Stimulated activated CD8-positive, alpha-beta memory T cell treated with anti-CD3 and anti-CD28 coated beads, Interleukin-15, amount 100 ng/mL, for 24 hours (primary cell): ENCODE data around the gene TRPC1.
A peak's percentile ranks its signal among the peaks of the same experiment; 100 is the strongest.
"Not testable (repeated sequence)": the region's sequence is repeated elsewhere in the genome, so short reads cannot be mapped to it uniquely, and the experiment has no call there.

Experiments used
- DNase-seq: peaks from one replicate; pipeline ENCODE4 v3.0.0-alpha.2; 2020; ENCODE audit warnings: low read depth

The TRPC1 gene

DNA sequence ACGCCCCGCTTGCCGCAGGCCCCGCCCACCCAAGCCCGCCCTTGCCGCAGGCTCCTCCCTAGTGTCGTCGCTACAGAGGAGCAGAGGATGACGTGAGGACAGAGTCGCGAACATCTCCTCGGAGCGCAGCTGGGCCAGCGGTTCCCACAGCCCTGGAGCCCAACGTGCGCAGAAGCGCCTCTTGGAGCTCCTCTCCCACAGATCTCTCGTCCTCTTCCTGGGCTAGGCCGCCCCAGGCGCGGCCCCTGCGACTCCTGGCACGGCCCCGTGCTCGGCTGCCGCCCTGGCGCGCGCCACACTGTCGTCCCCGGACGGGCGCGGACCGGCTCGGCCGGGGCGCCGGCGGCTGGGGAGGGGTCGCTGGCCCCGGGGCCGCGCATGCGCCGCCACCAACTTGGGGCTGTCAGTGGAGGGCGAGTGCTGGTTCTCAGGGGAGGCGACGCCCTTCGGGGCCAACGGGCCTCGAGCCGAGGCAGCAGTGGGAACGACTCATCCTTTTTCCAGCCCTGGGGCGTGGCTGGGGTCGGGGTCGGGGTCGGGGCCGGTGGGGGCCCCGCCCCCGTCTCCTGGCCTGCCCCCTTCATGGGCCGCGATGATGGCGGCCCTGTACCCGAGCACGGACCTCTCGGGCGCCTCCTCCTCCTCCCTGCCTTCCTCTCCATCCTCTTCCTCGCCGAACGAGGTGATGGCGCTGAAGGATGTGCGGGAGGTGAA is at the start of gene TRPC1:
TRPC1 (plus strand) TSS at position 67 of the 714 bp plus-strand sequence; CDS start at position 593, 526 bp downstream.
- DNase-seq: peak; percentile 35

DNA sequence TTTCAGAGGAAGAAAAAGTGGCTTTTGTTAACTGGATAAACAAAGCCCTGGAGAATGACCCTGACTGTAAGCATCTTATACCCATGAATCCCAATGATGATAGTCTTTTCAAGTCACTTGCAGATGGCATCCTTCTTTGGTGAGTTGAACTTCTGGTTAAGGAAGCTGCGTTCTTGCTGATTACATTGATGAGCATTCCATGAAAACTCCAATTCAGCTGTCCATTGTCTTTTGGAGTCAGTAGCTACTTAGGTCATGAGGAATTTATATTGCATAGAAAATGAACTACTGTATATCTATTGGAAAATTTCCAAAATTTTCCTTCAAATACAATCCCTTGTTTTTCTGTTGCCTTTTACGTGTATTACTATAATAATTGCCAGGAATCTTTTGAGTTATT is 47.7 kb upstream of the TRPC1 start:
- no peak for DNase-seq

DNA sequence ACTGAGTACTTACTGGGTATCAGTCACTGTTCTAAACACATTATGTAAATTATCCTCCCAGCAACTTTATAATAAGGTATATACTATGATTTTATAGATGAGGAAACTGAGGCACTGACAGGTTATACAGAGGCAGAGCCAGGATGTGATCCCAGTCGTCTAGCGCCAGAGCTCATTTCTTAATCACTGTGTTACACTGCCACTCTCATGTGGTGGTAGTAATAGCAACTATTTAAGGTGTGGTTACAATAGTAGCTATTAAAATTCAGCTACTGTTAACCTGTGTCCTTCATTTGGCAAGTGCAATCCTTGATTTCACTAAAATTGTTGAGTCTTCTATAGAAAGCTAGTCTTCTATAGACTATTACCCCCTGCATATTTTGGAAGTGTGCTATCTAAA is 43.1 kb upstream of the TRPC1 start:
- DNase-seq: no peak

- no peak for DNase-seq
These were observed 33.2 kb upstream of the TRPC1 start for GRCh38 chr3:142690613-142691012.

- no peak for DNase-seq
These were observed 32.3 kb upstream of the TRPC1 start for GRCh38 chr3:142691527-142691926.

DNA sequence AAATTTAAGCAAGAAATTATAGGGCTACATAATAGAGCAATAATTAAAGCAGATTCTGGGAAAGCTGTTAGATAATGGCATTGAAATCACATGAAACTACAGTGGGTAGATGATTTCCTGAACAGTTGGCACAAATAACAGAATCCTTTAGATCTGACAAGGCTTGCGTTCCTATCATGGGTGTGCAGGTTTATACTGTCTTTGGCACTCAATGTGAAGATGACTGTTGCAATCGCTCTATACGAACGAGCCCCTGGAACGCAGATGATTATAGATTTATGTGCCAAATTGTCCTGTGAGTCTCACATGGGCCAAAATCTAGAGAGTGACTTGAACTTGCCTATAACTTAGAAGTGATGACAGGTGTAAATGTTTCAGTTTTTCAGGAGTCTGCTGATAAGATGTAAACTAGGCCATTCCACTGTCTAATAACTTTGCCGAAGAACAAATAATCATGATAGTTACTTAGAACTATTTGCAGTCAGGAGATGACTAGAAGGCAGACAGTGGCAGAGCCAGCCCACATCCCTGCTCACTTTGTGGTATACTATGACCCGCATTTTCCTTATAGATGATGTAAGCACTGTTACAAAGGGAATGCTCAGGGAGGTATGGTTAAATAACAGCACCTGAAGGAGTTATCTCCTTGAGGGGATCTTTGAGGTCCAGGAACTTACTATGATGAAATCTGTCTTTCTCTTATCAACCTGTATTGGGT is 30.5 kb upstream of the TRPC1 start:
- DNase-seq: no peak

GRCh38 chr3:142694225-142694624 is 29.6 kb upstream of the TRPC1 start:
- no peak for DNase-seq

DNA sequence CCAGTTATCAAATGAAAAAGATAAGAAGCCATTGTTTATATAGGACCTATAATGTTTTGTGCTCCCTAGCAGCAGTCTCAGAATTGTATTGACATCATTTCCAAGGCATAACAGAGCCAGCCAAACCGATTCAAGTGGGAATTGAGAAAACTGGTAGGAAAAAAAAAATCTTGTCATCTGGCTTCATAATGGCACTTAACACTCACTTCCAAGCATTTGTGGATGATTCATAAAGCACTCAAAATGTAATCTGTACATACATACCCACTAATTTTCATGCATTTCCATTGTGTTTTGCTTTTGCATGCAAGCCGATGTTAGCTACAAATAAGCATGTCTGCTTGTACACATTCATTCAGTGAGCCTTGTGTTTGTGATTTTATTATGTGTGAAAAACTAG is 18.6 kb upstream of the TRPC1 start:
- no peak for DNase-seq

- DNase-seq: no peak
These were observed 17.3 kb upstream of the TRPC1 start for GRCh38 chr3:142706321-142707127.

DNA sequence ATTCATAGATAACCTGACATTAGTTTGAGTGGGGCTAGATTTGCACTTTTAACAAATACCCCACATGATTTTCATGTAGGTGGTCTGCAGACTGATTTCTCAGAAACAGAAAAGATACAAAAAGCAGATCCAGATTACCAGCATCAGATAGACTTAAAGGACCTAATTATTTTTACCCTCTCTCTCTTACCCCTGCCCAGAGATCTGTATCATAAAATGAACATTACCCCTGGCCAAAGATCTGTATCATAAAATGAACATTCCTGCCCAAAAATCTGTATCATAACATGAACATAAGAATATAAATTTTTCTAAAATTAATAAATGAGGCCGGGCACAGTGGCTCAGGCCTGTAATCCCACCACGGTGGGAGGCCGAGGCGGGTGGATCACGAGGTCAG is 14.6 kb upstream of the TRPC1 start:
- no peak for DNase-seq

GRCh38 chr3:142714882-142715281 is 9.0 kb upstream of the TRPC1 start:
- not testable (repeated sequence) for DNase-seq

GRCh38 chr3:142716102-142716501 is 7.7 kb upstream of the TRPC1 start:
- DNase-seq: no peak

GRCh38 chr3:142723665-142723967 is 218 bp upstream of the TRPC1 start:
- no peak for DNase-seq

DNA sequence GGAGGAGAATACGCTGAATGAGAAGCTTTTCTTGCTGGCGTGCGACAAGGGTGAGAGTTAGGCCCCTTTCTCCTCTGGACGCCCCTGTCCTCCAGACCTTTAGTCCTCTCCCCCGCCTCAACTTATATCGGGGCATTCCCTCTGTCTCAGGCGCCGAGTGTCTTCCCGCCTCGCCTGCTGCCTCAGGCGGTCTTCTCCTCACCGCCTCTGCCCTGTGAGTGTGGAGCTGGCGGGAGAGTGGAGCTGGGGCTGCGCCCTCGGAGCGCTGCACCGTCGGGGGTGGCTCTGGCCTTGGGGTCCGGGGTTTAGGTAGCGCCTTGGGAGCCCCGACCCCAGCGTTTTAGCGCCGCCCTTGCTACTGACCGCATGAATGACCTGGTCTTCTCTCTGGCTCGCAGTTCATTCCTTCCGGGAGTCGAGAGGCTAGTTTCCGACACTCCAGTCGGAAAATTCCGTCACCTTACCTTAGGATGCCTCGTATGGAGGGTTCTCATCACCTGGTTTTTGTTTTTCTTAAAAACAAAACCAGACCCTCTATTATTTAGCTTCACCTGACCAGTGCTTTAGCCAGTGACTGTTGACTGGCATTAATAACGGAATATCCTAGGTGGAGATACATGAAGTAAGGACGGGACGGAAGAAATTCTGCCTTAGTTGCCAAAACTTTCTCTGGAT is 985 bp downstream of the TRPC1 start:
- no peak for DNase-seq

- DNase-seq: no peak
These were observed 1.5 kb downstream of the TRPC1 start for GRCh38 chr3:142725357-142725739.

DNA sequence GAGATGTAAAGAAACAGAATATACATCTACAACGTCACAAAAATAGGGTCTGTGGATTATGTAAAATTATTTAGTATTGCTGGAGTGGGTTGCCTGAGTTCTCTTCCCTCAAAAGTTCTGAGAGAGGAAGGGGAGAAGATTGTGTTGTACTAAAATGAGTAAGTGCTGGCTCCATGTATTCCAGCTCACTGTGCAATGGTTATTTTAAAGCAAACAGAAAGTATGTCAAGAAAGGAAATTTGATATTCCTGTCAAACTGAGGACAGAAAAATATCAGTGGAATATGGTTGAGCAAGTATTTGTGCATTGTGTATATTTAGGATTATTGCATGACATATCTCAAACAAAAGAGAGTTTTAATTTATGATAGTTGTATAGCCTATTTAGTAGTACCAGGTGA is 2.2 kb downstream of the TRPC1 start:
- DNase-seq: no peak

- no peak for DNase-seq
These were observed 8.2 kb downstream of the TRPC1 start for GRCh38 chr3:142732066-142732465.

- DNase-seq: no peak
These were observed 11.0 kb downstream of the TRPC1 start for GRCh38 chr3:142734834-142735233.

GRCh38 chr3:142735462-142735861 is 11.6 kb downstream of the TRPC1 start:
- DNase-seq: no peak

GRCh38 chr3:142738396-142738795 is 14.6 kb downstream of the TRPC1 start:
- DNase-seq: no peak

DNA sequence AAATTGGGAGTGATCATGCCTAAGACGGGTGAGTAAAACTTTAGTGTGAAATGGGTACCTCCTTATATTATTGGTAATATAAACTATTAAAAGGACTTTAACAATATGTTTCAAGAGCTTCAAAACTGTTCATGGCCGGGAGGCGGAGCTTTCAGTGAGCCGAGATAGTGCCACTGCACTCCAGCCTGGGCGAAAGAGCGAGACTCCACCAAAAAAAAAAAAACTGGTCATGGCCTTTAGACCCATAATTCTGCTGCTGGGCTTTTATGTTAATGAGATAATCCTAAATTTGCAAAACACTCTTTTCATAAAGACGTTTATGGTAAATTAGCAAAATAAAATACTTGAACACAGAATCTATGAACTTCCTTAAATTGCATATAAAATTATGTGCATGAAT is 22.8 kb downstream of the TRPC1 start:
- DNase-seq: no peak

DNA sequence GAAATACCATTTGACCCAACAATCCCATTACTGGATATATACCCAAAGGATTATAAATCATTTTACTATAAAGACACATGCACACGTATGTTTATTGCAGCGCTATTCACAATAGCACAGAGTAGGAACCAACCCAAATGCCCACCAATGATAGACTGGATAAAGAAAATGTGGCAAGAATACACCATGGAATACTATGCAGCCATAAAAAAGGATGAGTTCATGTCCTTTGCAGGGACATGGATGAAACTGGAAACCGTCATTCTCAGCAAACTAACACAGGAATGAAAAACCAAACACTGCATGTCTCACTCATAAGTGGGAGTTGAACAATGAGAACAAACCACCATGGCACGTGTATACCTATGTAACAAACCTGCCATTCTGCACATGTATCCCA is 26.7 kb downstream of the TRPC1 start:
- not testable (repeated sequence) for DNase-seq

DNA sequence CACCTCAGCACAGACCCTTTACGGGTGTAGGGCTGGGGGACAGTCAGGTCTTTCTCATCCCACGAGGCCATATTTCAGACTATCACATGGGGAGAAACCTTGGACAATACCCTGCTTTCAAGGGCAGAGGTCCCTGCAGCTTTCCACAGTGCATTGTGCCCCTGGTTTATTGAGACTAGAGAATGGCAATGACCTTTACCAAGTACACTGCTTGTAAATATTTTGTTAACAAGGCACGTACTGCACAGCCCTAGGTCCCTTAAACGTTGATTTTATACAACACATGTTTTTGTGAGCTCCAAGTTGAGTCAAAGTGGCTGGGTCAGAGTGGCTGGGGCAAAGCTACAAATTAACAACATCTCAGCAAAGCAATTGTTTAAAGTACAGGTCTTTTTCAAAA is 28.8 kb downstream of the TRPC1 start:
- not testable (repeated sequence) for DNase-seq
